ENCODE measurements around the gene SPRY4. TPM values are rescaled to one million over a fixed set of nuclear protein-coding genes. Genes with fewer than 3 reads are reported as not detected.

Gene SPRY4
- total and polyA plus RNA-seq, 2 of the 8 experiments (the other 6 are each of a cell fraction or from before 2014, with no cell fraction given) = 59.1 to 113 TPM

- H2BK120ac ChIP-seq (replicated peaks; ENCODE audit: low read depth, low read length) = no peak overlapping the region
- no peak for FAIRE-seq
- H2AFZ ChIP-seq (ENCODE audit: low read length) = no peak overlapping the region
- no peak overlapping the region for H2BK5ac ChIP-seq (ENCODE audit: low read depth, low read length)
- peaks cover 10 to 50% (median 31%) of the 10 kb centered on the region in 4 experiments for H3K36me3 ChIP-seq (ENCODE audit: control insufficient read depth in 2 of 4, insufficient read depth in 4 of 4, low read length in 3 of 4)
- no peaks in the 10 kb centered on the region for H3K9me3 ChIP-seq (ENCODE audit: insufficient read depth in 2 of 2, low read depth in 1 of 2, low read length in 1 of 2)
- no peak overlapping the region for H3K18ac ChIP-seq (ENCODE audit: extremely low read depth, low read length)
- no peak overlapping the region for H2BK20ac ChIP-seq (ENCODE audit: low read length)
- no peak for DNase-seq (ENCODE audit: low read depth in 1 of 2, low spot score in 2 of 2)
- H2BK15ac ChIP-seq (ENCODE audit: low read length) = no peak overlapping the region
- H3K27ac ChIP-seq (ENCODE audit: low read depth, low read length) = no peak overlapping the region
- H3K23ac ChIP-seq (ENCODE audit: insufficient read length) = no peak overlapping the region
- peaks cover 54 to 62% of the 10 kb centered on the region in 2 experiments for H4K20me1 ChIP-seq (replicated peaks in 1 of 2; ENCODE audit: control insufficient read depth in 1 of 2, insufficient read depth in 2 of 2, low read length in 2 of 2)
- WGBS, 2 experiments (ENCODE audit: extremely low coverage in 1 of 2, insufficient coverage in 1 of 2, insufficient read length in 1 of 2, insufficient replicate concordance in 2 of 2, low coverage in 1 of 2, low lambda C conversion rate in 2 of 2, missing lambda C conversion rate in 1 of 2) = 81% methylated on average over 6 of the region's 6 CpGs; no CpG with 5 or more reads in 1 of the 2 experiments
- peaks cover 11% of the 10 kb centered on the region; the same call in 1 of the 2 replicates for H3K23me2 ChIP-seq (ENCODE audit: low read depth, low read length)
- H3K4me2 ChIP-seq (ENCODE audit: insufficient read depth in 1 of 2, low read depth in 2 of 2, low read length in 2 of 2) = no peak overlapping the region; a peak in 1 of 4 replicates
- no peak overlapping the region for H3K9ac ChIP-seq (replicated peaks in 1 of 4; ENCODE audit: extremely low read depth in 1 of 4, low read depth in 3 of 4, low read length in 3 of 4)
- no peak overlapping the region for H4K91ac ChIP-seq (replicated peaks; ENCODE audit: insufficient read length, low read length)
- H3K4me1 ChIP-seq (replicated peaks in 1 of 4; ENCODE audit: control insufficient read depth in 3 of 4, insufficient read depth in 4 of 4, low read length in 3 of 4) = peaks cover 13 to 43% (median 20%) of the 10 kb centered on the region in 4 experiments
- no peak overlapping the region for H3K4me3 ChIP-seq (ENCODE audit: extremely low read depth in 1 of 4, insufficient read depth in 2 of 4, low read depth in 3 of 4, low read length in 4 of 4)
- H3K56ac ChIP-seq (replicated peaks; ENCODE audit: insufficient read length, low read depth, low read length) = no peak overlapping the region
- POLR2A ChIA-PET (ENCODE audit: partially characterized antibody) = interaction anchor here (0.7 to 1.8 kb wide), 2 partner anchors 10 to 74 kb away, joined by 3 to 5 read pairs; no protein-coding TSS in a partner anchor
- H3K79me2 ChIP-seq (ENCODE audit: control insufficient read depth in 1 of 2, insufficient read depth in 2 of 2, low read length in 2 of 2) = peaks cover 65 to 100% of the 10 kb centered on the region in 2 experiments
- no peak overlapping the region for H4K8ac ChIP-seq (ENCODE audit: extremely low read depth, insufficient read depth, low read length)
- no peaks in the 10 kb centered on the region; a peak in 1 of 7 replicates for H3K27me3 ChIP-seq (replicated peaks in 1 of 4; ENCODE audit: control insufficient read depth in 3 of 4, extremely low read depth in 1 of 4, insufficient read depth in 3 of 4, low read length in 3 of 4)
- no peak overlapping the region for H3K4ac ChIP-seq (replicated peaks; ENCODE audit: insufficient read length, low read depth, low read length)
- no peak overlapping the region for H2AK5ac ChIP-seq (ENCODE audit: low read depth, low read length)
- H4K5ac ChIP-seq (ENCODE audit: insufficient read length, low read depth, low read length) = no peak overlapping the region
- H3K14ac ChIP-seq (ENCODE audit: insufficient read length) = no peak overlapping the region
- TF ChIP-seq SIRT6 (IDR thresholded peaks at IDR 0.05; ENCODE audit: low read length) (no peak), CTCF (IDR thresholded peaks at IDR 0.05; ENCODE audit: control extremely low read depth in 1 of 3, insufficient read depth in 1 of 3, low read depth in 1 of 3, low read length in 3 of 3) (no peak)
- H2BK12ac ChIP-seq (ENCODE audit: low read depth, low read length) = no peak overlapping the region
- CTCF ChIA-PET (ENCODE audit: partially characterized antibody) = interaction anchor here (0.9 to 13.7 kb wide), 4 partner anchors 47 to 229 kb away, joined by 3 to 191 read pairs (median 4); no protein-coding TSS in a partner anchor
- peaks cover 7% of the 10 kb centered on the region; the same call in 1 of the 2 replicates for H3K79me1 ChIP-seq (ENCODE audit: low read depth, low read length)
Measured at GRCh38 chr5:142316681-142317080, 8.1 kb downstream of the SPRY4 start.

All from H1 (cell line).